NCI-H526 (cell line): ENCODE measurements around the gene TBC1D2B.
A peak's percentile ranks its signal among the peaks of the same experiment; 100 is the strongest.

Experiments
- DNase-seq, 2 experiments: peaks; one replicate each; lab custom pipeline; 2025; lab: John Stamatoyannopoulos, UW

The TBC1D2B gene

GRCh38 chr15:78072080-78072892 lies 5.2 kb downstream of the TBC1D2B start:
- DNase-seq, result no peak

GRCh38 chr15:78071383-78071782 lies 6.1 kb downstream of the TBC1D2B start:
- DNase-seq, result no peak

GRCh38 chr15:78070049-78070700 lies 7.3 kb downstream of the TBC1D2B start:
- DNase-seq, result no peak

- no peak for DNase-seq
These were observed 8.0 kb downstream of the TBC1D2B start for GRCh38 chr15:78069462-78070029.

- DNase-seq, result peak in 1 of 2 experiments; percentile 6
These were observed 8.5 kb downstream of the TBC1D2B start for GRCh38 chr15:78069052-78069414.

GRCh38 chr15:78067328-78068228 lies 9.9 kb downstream of the TBC1D2B start:
- no peak for DNase-seq

GRCh38 chr15:78065973-78066946 lies 11.3 kb downstream of the TBC1D2B start:
- no peak for DNase-seq

- DNase-seq, result no peak
These were observed 12.1 kb downstream of the TBC1D2B start for GRCh38 chr15:78065284-78065872.

- DNase-seq, result no peak
These were observed 13.0 kb downstream of the TBC1D2B start for GRCh38 chr15:78064544-78064943.

GRCh38 chr15:78063970-78064385 lies 13.5 kb downstream of the TBC1D2B start:
- DNase-seq, result no peak

- no peak for DNase-seq
These were observed 14.3 kb downstream of the TBC1D2B start for GRCh38 chr15:78063217-78063616.

- DNase-seq, result peak in 1 of 2 experiments; percentile 7
These were observed 15.5 kb downstream of the TBC1D2B start for GRCh38 chr15:78061963-78062427.

GRCh38 chr15:78060232-78060631 lies 17.3 kb downstream of the TBC1D2B start:
- peak in 1 of 2 experiments; percentile 21 for DNase-seq

- no peak for DNase-seq
These were observed 18.2 kb downstream of the TBC1D2B start for GRCh38 chr15:78059110-78059839.

GRCh38 chr15:78058401-78058935 lies 19.0 kb downstream of the TBC1D2B start:
- DNase-seq, result peak in 1 of 2 experiments; percentile 3

- DNase-seq, result no peak
These were observed 19.7 kb downstream of the TBC1D2B start for GRCh38 chr15:78057803-78058202.

GRCh38 chr15:78056714-78057269 lies 20.7 kb downstream of the TBC1D2B start:
- peak in 1 of 2 experiments; percentile 21 for DNase-seq

- peak; percentile 56 to 81 for DNase-seq
These were observed 21.4 kb downstream of the TBC1D2B start for GRCh38 chr15:78055919-78056713.
